ENCODE results near the gene NME7. TPM values are rescaled to one million over a fixed set of nuclear protein-coding genes. Genes with fewer than 3 reads are reported as not detected.

The NME7 gene
- total RNA-seq, 1 experiment from 2014 or later: 13.8 TPM

GRCh38 chr1:169235568-169235967 lies 132.0 kb downstream of the NME7 start:
- no peak for DNase-seq (ENCODE audit: low spot score)
- Mint-ChIP-seq H3K9me3 (no peaks in the 10 kb centered on the region), H3K27me3 (ENCODE audit: low read depth) (no peaks in the 10 kb centered on the region), H3K27ac (no peak overlapping the region), H3K36me3 (no peaks in the 10 kb centered on the region), H3K4me1 (no peaks in the 10 kb centered on the region), H3K4me3 (no peak overlapping the region)
- POLR2A ChIA-PET: no interaction called here
- no peak for ATAC-seq
- TF ChIP-seq, protein P1, sequence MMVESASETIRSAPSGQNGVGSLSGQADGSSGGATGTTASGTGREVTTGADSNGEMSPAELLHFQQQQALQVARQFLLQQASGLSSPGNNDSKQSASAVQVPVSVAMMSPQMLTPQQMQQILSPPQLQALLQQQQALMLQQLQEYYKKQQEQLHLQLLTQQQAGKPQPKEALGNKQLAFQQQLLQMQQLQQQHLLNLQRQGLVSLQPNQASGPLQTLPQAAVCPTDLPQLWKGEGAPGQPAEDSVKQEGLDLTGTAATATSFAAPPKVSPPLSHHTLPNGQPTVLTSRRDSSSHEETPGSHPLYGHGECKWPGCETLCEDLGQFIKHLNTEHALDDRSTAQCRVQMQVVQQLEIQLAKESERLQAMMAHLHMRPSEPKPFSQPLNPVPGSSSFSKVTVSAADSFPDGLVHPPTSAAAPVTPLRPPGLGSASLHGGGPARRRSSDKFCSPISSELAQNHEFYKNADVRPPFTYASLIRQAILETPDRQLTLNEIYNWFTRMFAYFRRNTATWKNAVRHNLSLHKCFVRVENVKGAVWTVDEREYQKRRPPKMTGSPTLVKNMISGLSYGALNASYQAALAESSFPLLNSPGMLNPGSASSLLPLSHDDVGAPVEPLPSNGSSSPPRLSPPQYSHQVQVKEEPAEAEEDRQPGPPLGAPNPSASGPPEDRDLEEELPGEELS (CRISPR knock-in tag; IDR thresholded peaks at IDR 0.05): no peak
- no peak for TF ChIP-seq NR1H2 (CRISPR knock-in tag; IDR thresholded peaks at IDR 0.05)
- TF ChIP-seq, protein P2, sequence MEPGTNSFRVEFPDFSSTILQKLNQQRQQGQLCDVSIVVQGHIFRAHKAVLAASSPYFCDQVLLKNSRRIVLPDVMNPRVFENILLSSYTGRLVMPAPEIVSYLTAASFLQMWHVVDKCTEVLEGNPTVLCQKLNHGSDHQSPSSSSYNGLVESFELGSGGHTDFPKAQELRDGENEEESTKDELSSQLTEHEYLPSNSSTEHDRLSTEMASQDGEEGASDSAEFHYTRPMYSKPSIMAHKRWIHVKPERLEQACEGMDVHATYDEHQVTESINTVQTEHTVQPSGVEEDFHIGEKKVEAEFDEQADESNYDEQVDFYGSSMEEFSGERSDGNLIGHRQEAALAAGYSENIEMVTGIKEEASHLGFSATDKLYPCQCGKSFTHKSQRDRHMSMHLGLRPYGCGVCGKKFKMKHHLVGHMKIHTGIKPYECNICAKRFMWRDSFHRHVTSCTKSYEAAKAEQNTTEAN (CRISPR knock-in tag; IDR thresholded peaks at IDR 0.05): no peak
- CTCF ChIA-PET: no interaction called here

- ChIA-PET POLR2A (no interaction called here), CTCF (no interaction called here)
- H3K9me3 Mint-ChIP-seq: no peaks in the 10 kb centered on the region
- H3K36me3 Mint-ChIP-seq: no peaks in the 10 kb centered on the region
- no peak for TF ChIP-seq ZNF219 (CRISPR knock-in tag; IDR thresholded peaks at IDR 0.05; ENCODE audit: borderline replicate concordance)
- TF ChIP-seq GABPB1 (CRISPR knock-in tag; IDR thresholded peaks at IDR 0.05): no peak
- DNase-seq (ENCODE audit: low spot score): no peak
- H3K4me3 Mint-ChIP-seq: no peak overlapping the region
- ATAC-seq: no peak
- H3K4me1 Mint-ChIP-seq: no peaks in the 10 kb centered on the region
- H3K27ac Mint-ChIP-seq: no peak overlapping the region
- H3K27me3 Mint-ChIP-seq (ENCODE audit: low read depth): no peaks in the 10 kb centered on the region
Observed at GRCh38 chr1:169234780-169235179, 132.8 kb downstream of the NME7 start.

GRCh38 chr1:169217636-169218035 lies 150.0 kb downstream of the NME7 start:
- no peak overlapping the region for H3K4me3 Mint-ChIP-seq
- POLR2A ChIA-PET: no interaction called here
- ATAC-seq (peak; percentile 20; the same call in 1 of the 2 replicates), DNase-seq (ENCODE audit: low spot score) (no peak)
- CTCF ChIA-PET: no interaction called here
- H3K4me1 Mint-ChIP-seq: peaks cover 27% of the 10 kb centered on the region
- H3K27me3 Mint-ChIP-seq (ENCODE audit: low read depth): no peaks in the 10 kb centered on the region
- H3K27ac Mint-ChIP-seq: peak overlapping the region; percentile 17; the same call in 1 of the 2 replicates
- no peaks in the 10 kb centered on the region for H3K9me3 Mint-ChIP-seq
- H3K36me3 Mint-ChIP-seq: no peaks in the 10 kb centered on the region
- TF ChIP-seq PREB (CRISPR knock-in tag; IDR thresholded peaks at IDR 0.05; ENCODE audit: borderline replicate concordance) (no peak), MYBL2 (CRISPR knock-in tag; IDR thresholded peaks at IDR 0.05) (no peak), TEAD4 (CRISPR knock-in tag; IDR thresholded peaks at IDR 0.05) (no peak), GABPB1 (CRISPR knock-in tag; IDR thresholded peaks at IDR 0.05) (no peak), ZNF425 (CRISPR knock-in tag; conservative IDR thresholded peaks at IDR 0.05) (no peak), ZNF317 (CRISPR knock-in tag; IDR thresholded peaks at IDR 0.05; ENCODE audit: borderline replicate concordance, low read depth) (no peak), NFE2L1 (CRISPR knock-in tag; IDR thresholded peaks at IDR 0.05) (no peak), CTCF (IDR thresholded peaks at IDR 0.05) (no peak), CREM (CRISPR knock-in tag; IDR thresholded peaks at IDR 0.05) (no peak), FOXJ3 (CRISPR knock-in tag; IDR thresholded peaks at IDR 0.05; ENCODE audit: borderline replicate concordance) (no peak)
- TF ChIP-seq, protein P3, sequence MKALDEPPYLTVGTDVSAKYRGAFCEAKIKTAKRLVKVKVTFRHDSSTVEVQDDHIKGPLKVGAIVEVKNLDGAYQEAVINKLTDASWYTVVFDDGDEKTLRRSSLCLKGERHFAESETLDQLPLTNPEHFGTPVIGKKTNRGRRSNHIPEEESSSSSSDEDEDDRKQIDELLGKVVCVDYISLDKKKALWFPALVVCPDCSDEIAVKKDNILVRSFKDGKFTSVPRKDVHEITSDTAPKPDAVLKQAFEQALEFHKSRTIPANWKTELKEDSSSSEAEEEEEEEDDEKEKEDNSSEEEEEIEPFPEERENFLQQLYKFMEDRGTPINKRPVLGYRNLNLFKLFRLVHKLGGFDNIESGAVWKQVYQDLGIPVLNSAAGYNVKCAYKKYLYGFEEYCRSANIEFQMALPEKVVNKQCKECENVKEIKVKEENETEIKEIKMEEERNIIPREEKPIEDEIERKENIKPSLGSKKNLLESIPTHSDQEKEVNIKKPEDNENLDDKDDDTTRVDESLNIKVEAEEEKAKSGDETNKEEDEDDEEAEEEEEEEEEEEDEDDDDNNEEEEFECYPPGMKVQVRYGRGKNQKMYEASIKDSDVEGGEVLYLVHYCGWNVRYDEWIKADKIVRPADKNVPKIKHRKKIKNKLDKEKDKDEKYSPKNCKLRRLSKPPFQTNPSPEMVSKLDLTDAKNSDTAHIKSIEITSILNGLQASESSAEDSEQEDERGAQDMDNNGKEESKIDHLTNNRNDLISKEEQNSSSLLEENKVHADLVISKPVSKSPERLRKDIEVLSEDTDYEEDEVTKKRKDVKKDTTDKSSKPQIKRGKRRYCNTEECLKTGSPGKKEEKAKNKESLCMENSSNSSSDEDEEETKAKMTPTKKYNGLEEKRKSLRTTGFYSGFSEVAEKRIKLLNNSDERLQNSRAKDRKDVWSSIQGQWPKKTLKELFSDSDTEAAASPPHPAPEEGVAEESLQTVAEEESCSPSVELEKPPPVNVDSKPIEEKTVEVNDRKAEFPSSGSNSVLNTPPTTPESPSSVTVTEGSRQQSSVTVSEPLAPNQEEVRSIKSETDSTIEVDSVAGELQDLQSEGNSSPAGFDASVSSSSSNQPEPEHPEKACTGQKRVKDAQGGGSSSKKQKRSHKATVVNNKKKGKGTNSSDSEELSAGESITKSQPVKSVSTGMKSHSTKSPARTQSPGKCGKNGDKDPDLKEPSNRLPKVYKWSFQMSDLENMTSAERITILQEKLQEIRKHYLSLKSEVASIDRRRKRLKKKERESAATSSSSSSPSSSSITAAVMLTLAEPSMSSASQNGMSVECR (CRISPR knock-in tag; IDR thresholded peaks at IDR 0.05; ENCODE audit: borderline replicate concordance): no peak
- TF ChIP-seq, protein P4, sequence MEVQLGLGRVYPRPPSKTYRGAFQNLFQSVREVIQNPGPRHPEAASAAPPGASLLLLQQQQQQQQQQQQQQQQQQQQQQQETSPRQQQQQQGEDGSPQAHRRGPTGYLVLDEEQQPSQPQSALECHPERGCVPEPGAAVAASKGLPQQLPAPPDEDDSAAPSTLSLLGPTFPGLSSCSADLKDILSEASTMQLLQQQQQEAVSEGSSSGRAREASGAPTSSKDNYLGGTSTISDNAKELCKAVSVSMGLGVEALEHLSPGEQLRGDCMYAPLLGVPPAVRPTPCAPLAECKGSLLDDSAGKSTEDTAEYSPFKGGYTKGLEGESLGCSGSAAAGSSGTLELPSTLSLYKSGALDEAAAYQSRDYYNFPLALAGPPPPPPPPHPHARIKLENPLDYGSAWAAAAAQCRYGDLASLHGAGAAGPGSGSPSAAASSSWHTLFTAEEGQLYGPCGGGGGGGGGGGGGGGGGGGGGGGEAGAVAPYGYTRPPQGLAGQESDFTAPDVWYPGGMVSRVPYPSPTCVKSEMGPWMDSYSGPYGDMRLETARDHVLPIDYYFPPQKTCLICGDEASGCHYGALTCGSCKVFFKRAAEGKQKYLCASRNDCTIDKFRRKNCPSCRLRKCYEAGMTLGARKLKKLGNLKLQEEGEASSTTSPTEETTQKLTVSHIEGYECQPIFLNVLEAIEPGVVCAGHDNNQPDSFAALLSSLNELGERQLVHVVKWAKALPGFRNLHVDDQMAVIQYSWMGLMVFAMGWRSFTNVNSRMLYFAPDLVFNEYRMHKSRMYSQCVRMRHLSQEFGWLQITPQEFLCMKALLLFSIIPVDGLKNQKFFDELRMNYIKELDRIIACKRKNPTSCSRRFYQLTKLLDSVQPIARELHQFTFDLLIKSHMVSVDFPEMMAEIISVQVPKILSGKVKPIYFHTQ (CRISPR knock-in tag; IDR thresholded peaks at IDR 0.05): no peak

All from WTC11 (cell line).